Measurements from ENCODE around the gene STARD13.

GRCh38 chr13:33129886-33130285, 155.7 kb downstream of the STARD13 start:
- TF ChIP-seq CTCF (optimal IDR thresholded peaks at IDR 0.05 in 1 of 3, IDR thresholded peaks at IDR 0.05 in 1 of 3, conservative IDR thresholded peaks at IDR 0.05 in 1 of 3; ENCODE audit: extremely low read depth in 1 of 3, insufficient read depth in 2 of 3, low read length in 3 of 3) (no peak), EZH2 (IDR thresholded peaks at IDR 0.05; ENCODE audit: low read length) (no peak)
